Smooth muscle cell (in vitro differentiated cells): ENCODE data around the gene COG1. TPM values are rescaled to one million over a fixed set of nuclear protein-coding genes. Genes with fewer than 3 reads are reported as not detected.

Source experiments
- DNase-seq: peaks from one replicate; lab custom pipeline; 2025; ENCODE audit not compliant: unreplicated experiment; lab: John Stamatoyannopoulos, UW
- H2AFZ ChIP-seq: fragments of 200-600 bp; sonication (generic); 2 replicates; pipeline ENCODE4 v1.6.0; 2016; ENCODE audit warnings: antibody characterized with exemption, low read depth, mild to moderate bottlenecking
- H3F3A ChIP-seq: fragments of 200-600 bp; sonication (generic); 2 replicates; pipeline ENCODE4 v1.6.0; 2017; ENCODE audit warnings: antibody characterized with exemption, low read depth
- H3K27ac ChIP-seq: fragments of 200-600 bp; sonication (generic); 2 replicates; pipeline ENCODE4 v1.5.1; 2016; ENCODE audit warnings: low read depth, mild to moderate bottlenecking
- H3K27me3 ChIP-seq: fragments of 200-600 bp; sonication (generic); 2 replicates; pipeline ENCODE4 v1.6.1; 2016; ENCODE audit warnings: low read depth, mild to moderate bottlenecking
- H3K36me3 ChIP-seq: fragments of 200-600 bp; sonication (generic); 2 replicates; pipeline ENCODE4 v1.5.1; 2016; ENCODE audit warnings: low read depth
- H3K4me1 ChIP-seq: fragments of 200-600 bp; sonication (generic); 2 replicates; pipeline ENCODE4 v1.5.1; 2016; ENCODE audit warnings: low read depth
- H3K4me2 ChIP-seq: fragments of 200-600 bp; sonication (generic); 2 replicates; pipeline ENCODE4 v1.6.0; 2016; ENCODE audit warnings: mild to moderate bottlenecking
- H3K4me3 ChIP-seq: fragments of 200-600 bp; sonication (generic); 2 replicates; pipeline ENCODE4 v1.5.1; 2016; ENCODE audit warnings: mild to moderate bottlenecking
- H3K79me2 ChIP-seq: fragments of 200-600 bp; sonication (generic); 2 replicates; pipeline ENCODE4 v1.6.0; 2016; ENCODE audit warnings: low read depth, mild to moderate bottlenecking
- H3K9ac ChIP-seq: fragments of 200-600 bp; sonication (generic); 2 replicates; pipeline ENCODE4 v1.6.0; 2016; ENCODE audit warnings: low read depth
- H3K9me3 ChIP-seq: fragments of 200-600 bp; sonication (generic); replicated peaks from 2 replicates; pipeline ENCODE4 v1.5.1; 2016; ENCODE audit warnings: low read depth
- H4K20me1 ChIP-seq: fragments of 200-600 bp; sonication (generic); 2 replicates; pipeline ENCODE4 v1.6.0; 2016; ENCODE audit warnings: low read depth
- CTCF ChIP-seq: fragments of 200-600 bp; sonication (generic); IDR thresholded peaks from 2 replicates; pipeline ENCODE4 v1.5.1; 2017; ENCODE audit warnings: borderline replicate concordance, mild to moderate bottlenecking, antibody characterized with exemption; ENCODE audit not compliant: insufficient read depth, poor library complexity, severe bottlenecking
- WGBS: methylation state at CpG from one replicate; pipeline ENCODE4 v1.1.7; 2016; ENCODE audit warnings: low lambda C conversion rate; 5-methylcytosine and 5-hydroxymethylcytosine counted together
- polyA plus RNA-seq: library from polyadenylated mRNA; unstranded; fragments of >200 nt; fragmentation: Nextera tagmentation; extraction: Ambion mirVana; gene quantifications from 2 replicates; pipeline ENCODE4 v1.2.1, GENCODE V29; 2016
- total RNA-seq: library from RNA; depleted of rRNA; stranded (reverse); fragments of >200 nt; gene quantifications from 2 replicates; pipeline ENCODE4 v1.2.3, GENCODE V29; 2014

COG1 gene
- total and polyA plus RNA-seq, 2 experiments from 2014 or later: 29.4 to 37.8 TPM

- Histone ChIP-seq H3K27me3 (peaks cover 9% of the 10 kb centered on the region), H4K20me1 (no peaks in the 10 kb centered on the region), H3K36me3 (no peaks in the 10 kb centered on the region), H3F3A (no peaks in the 10 kb centered on the region), H3K27ac (no peak overlapping the region), H3K79me2 (no peaks in the 10 kb centered on the region), H3K9ac (no peak overlapping the region), H3K9me3 (no peaks in the 10 kb centered on the region), H2AFZ (no peak overlapping the region), H3K4me2 (no peak overlapping the region), H3K4me1 (peaks cover 17% of the 10 kb centered on the region), H3K4me3 (no peak overlapping the region)
- no peak for DNase-seq
- 63% methylated on average over 5 of the region's 5 CpGs for WGBS
- TF ChIP-seq CTCF: no peak
Measured at GRCh38 chr17:73157521-73157890, 35.3 kb upstream of the COG1 start.

GRCh38 chr17:73158133-73158532 is 34.7 kb upstream of the COG1 start:
- Histone ChIP-seq H3K27ac (no peak overlapping the region), H3K79me2 (no peaks in the 10 kb centered on the region), H3K27me3 (peaks cover 15% of the 10 kb centered on the region), H3K9me3 (no peaks in the 10 kb centered on the region), H3K36me3 (no peaks in the 10 kb centered on the region), H4K20me1 (no peaks in the 10 kb centered on the region), H3K4me2 (no peak overlapping the region), H3F3A (no peaks in the 10 kb centered on the region), H2AFZ (no peak overlapping the region), H3K4me1 (peaks cover 17% of the 10 kb centered on the region), H3K4me3 (no peak overlapping the region), H3K9ac (no peak overlapping the region)
- 81% methylated on average over 2 of the region's 2 CpGs for WGBS
- DNase-seq: no peak
- no peak for TF ChIP-seq CTCF

GRCh38 chr17:73160980-73161630 is 31.8 kb upstream of the COG1 start:
- H3K9me3 ChIP-seq: no peaks in the 10 kb centered on the region
- H3K4me3 ChIP-seq: no peak overlapping the region
- DNase-seq: no peak
- H3K79me2 ChIP-seq: no peaks in the 10 kb centered on the region
- 35% methylated on average over 3 of the region's 3 CpGs for WGBS
- no peaks in the 10 kb centered on the region for H3F3A ChIP-seq
- H3K4me1 ChIP-seq: peaks cover 12% of the 10 kb centered on the region
- no peaks in the 10 kb centered on the region for H4K20me1 ChIP-seq
- H3K27ac ChIP-seq: no peak overlapping the region
- no peak overlapping the region for H3K9ac ChIP-seq
- peaks cover 45% of the 10 kb centered on the region for H3K27me3 ChIP-seq
- no peaks in the 10 kb centered on the region for H3K36me3 ChIP-seq
- no peak overlapping the region for H3K4me2 ChIP-seq
- no peak for TF ChIP-seq CTCF
- no peak overlapping the region for H2AFZ ChIP-seq

- H3K9me3 ChIP-seq: no peaks in the 10 kb centered on the region
- H3K27ac ChIP-seq: no peak overlapping the region
- H3K27me3 ChIP-seq: peaks cover 64% of the 10 kb centered on the region
- no peaks in the 10 kb centered on the region for H4K20me1 ChIP-seq
- peaks cover 9% of the 10 kb centered on the region for H3K4me1 ChIP-seq
- no peak overlapping the region for H3K4me2 ChIP-seq
- no peak for DNase-seq
- H2AFZ ChIP-seq: no peak overlapping the region
- 80% methylated on average over 8 of the region's 8 CpGs for WGBS
- H3K9ac ChIP-seq: no peak overlapping the region
- no peak overlapping the region for H3K4me3 ChIP-seq
- no peaks in the 10 kb centered on the region for H3K36me3 ChIP-seq
- TF ChIP-seq CTCF: no peak
- H3F3A ChIP-seq: no peaks in the 10 kb centered on the region
- H3K79me2 ChIP-seq: no peaks in the 10 kb centered on the region
Measured at GRCh38 chr17:73163043-73163442, 29.8 kb upstream of the COG1 start.
